GM10248 (cell line): ENCODE data around the gene NMT1.

Source experiments
- CTCF ChIA-PET: fragments of 300-600 bp; sonication (Branson Sonifier 250); formaldehyde crosslinking; extraction: SDS; loops from one replicate; lab custom pipeline; 2021; ENCODE audit warnings: antibody characterized with exemption; lab: Yijun Ruan, JAX
- POLR2A ChIA-PET: fragments of 350-650 bp; sonication (Branson Sonifier 250); formaldehyde crosslinking; extraction: SDS; loops from one replicate; lab custom pipeline; 2020; ENCODE audit warnings: antibody characterized with exemption; lab: Yijun Ruan, JAX
- DNase-seq: peaks from one replicate; pipeline ENCODE4 v3.0.0; 2012; ENCODE audit errors: extremely low spot score
- CTCF ChIP-seq: IDR thresholded peaks from 2 replicates; pipeline ENCODE4 v1.5.1; 2012; ENCODE audit warnings: mild to moderate bottlenecking, low read depth; ENCODE audit errors: extremely low read depth, missing control alignments, control extremely low read depth

NMT1 gene

GRCh38 chr17:45146890-45147580, 85.9 kb downstream of the NMT1 start:
- ChIA-PET CTCF (interaction anchor here (3.5 to 11.1 kb wide), 3 partner anchors 12 to 51 kb away, joined by 16 to 190 read pairs (median 100); partner anchors contain the start of genes ACBD4 and PLCD3), POLR2A (interaction anchor here (3.5 to 6.4 kb wide), 3 partner anchors 13 to 227 kb away, joined by 11 to 332 read pairs (median 17); partner anchors contain the start of gene HEXIM2)
- no peak for TF ChIP-seq CTCF
- peak; percentile 66 for DNase-seq

GRCh38 chr17:45147581-45148182, 86.6 kb downstream of the NMT1 start:
- no peak for TF ChIP-seq CTCF
- peak; percentile 71 for DNase-seq
- POLR2A ChIA-PET = interaction anchor here (0.5 to 6.4 kb wide), 34 partner anchors 8 to 961 kb away, joined by 3 to 332 read pairs (median 8); partner anchors contain the start of genes ACBD4, HEXIM2, MAP3K14 and NMT1
- CTCF ChIA-PET = interaction anchor here (1.8 to 11.1 kb wide), 5 partner anchors 13 to 227 kb away, joined by 3 to 190 read pairs (median 100); partner anchors contain the start of genes ACBD4, HEXIM2 and PLCD3

GRCh38 chr17:45148183-45149036, 87.3 kb downstream of the NMT1 start, which contains the start of gene HEXIM1:
Gene HEXIM1, plus strand, starts transcription at chr17:45148475. Its CDS starts 716 bp downstream, at chr17:45149191.
- CTCF ChIA-PET = interaction anchor here (0.6 to 11.1 kb wide), 14 partner anchors 9 to 254 kb away, joined by 3 to 190 read pairs (median 6); partner anchors contain the start of genes ACBD4, HEXIM2 and PLCD3
- no peak for TF ChIP-seq CTCF
- POLR2A ChIA-PET = interaction anchor here (0.5 to 6.4 kb wide), 55 partner anchors 9 to 962 kb away, joined by 3 to 332 read pairs (median 6); partner anchors contain the start of genes ACBD4, HEXIM2, MAP3K14 and NMT1
- peak; percentile 96 for DNase-seq

GRCh38 chr17:45149037-45149668, 88.0 kb downstream of the NMT1 start:
- POLR2A ChIA-PET = interaction anchor here (0.6 to 6.4 kb wide), 49 partner anchors 8 to 963 kb away, joined by 3 to 332 read pairs (median 5); partner anchors contain the start of genes ACBD4, EFTUD2, FMNL1 and HEXIM2
- peak; percentile 74 for DNase-seq
- TF ChIP-seq CTCF = peak; percentile 97
- CTCF ChIA-PET = interaction anchor here (0.6 to 11.1 kb wide), 22 partner anchors 10 to 939 kb away, joined by 3 to 190 read pairs (median 5); partner anchors contain the start of genes ACBD4, HEXIM2 and PLCD3

- POLR2A ChIA-PET = interaction anchor here (0.5 to 6.4 kb wide), 30 partner anchors 9 to 282 kb away, joined by 3 to 332 read pairs (median 5); partner anchors contain the start of genes ACBD4, EFTUD2, FMNL1 and HEXIM2
- CTCF ChIA-PET = interaction anchor here (0.8 to 11.1 kb wide), 20 partner anchors 8 to 940 kb away, joined by 3 to 190 read pairs (median 5); partner anchors contain the start of genes ACBD4, HEXIM2 and PLCD3
- TF ChIP-seq CTCF = no peak
- no peak for DNase-seq
These were observed 88.8 kb downstream of the NMT1 start for GRCh38 chr17:45149669-45150664.
